Osteoblast (primary cell): Measurements from ENCODE around the gene COL4A2. TPM values are rescaled to one million over a fixed set of nuclear protein-coding genes. Genes with fewer than 3 reads are reported as not detected.

Experiments used
- DNase-seq: peaks from one replicate; pipeline ENCODE4 v3.0.0; 2011; ENCODE audit warnings: low spot score, mixed read lengths; ENCODE audit not compliant: insufficient read length; ENCODE audit errors: missing footprints
- H2AFZ ChIP-seq: 2 replicates; pipeline ENCODE4 v1.6.0; 2011; ENCODE audit warnings: mild to moderate bottlenecking, low read length
- H3K27ac ChIP-seq: 2 replicates; pipeline ENCODE4 v1.5.1; 2011; ENCODE audit warnings: mild to moderate bottlenecking, low read depth, low read length, moderate library complexity
- H3K27me3 ChIP-seq: 2 replicates; pipeline ENCODE4 v1.6.0; 2012; ENCODE audit warnings: mild to moderate bottlenecking, control low read depth, inconsistent platforms, low read length, moderate library complexity; ENCODE audit not compliant: insufficient read depth
- H3K36me3 ChIP-seq: 2 replicates; pipeline ENCODE4 v1.5.1; 2011; ENCODE audit warnings: mild to moderate bottlenecking, low read length, control low read depth, moderate library complexity; ENCODE audit not compliant: insufficient read depth
- H3K4me1 ChIP-seq: 2 replicates; pipeline ENCODE4 v1.5.1; 2011; ENCODE audit warnings: mild to moderate bottlenecking, low read length, control low read depth, moderate library complexity; ENCODE audit not compliant: insufficient read depth
- H3K4me2 ChIP-seq: 2 replicates; pipeline ENCODE4 v1.6.0; 2011; ENCODE audit warnings: mild to moderate bottlenecking, low read length; ENCODE audit not compliant: insufficient read depth
- H3K4me3 ChIP-seq: fragments of 200-600 bp; sonication (generic); 3 replicates; pipeline ENCODE4 v1.5.1; 2012; ENCODE audit warnings: mild to moderate bottlenecking, low read length, inconsistent platforms; ENCODE audit not compliant: insufficient read depth
- H3K79me2 ChIP-seq: 2 replicates; pipeline ENCODE4 v1.6.0; 2012; ENCODE audit warnings: mild to moderate bottlenecking, low read length, control low read depth, inconsistent platforms; ENCODE audit not compliant: insufficient read depth
- H3K9me3 ChIP-seq: 2 replicates; pipeline ENCODE4 v1.5.1; 2011; ENCODE audit warnings: low read depth, low read length, control low read depth
- H4K20me1 ChIP-seq: 2 replicates; pipeline ENCODE4 v1.6.0; 2012; ENCODE audit warnings: mild to moderate bottlenecking, low read length, control low read depth; ENCODE audit not compliant: insufficient read depth
- total RNA-seq: library from RNA; depleted of rRNA; stranded (reverse); fragments of >200 nt; gene quantifications from 2 replicates; pipeline ENCODE4 v1.2.3, GENCODE V29; 2012
- TF ChIP-seq, protein P1 (sequence below): IDR thresholded peaks from 2 replicates; pipeline ENCODE4 v1.5.1; 2011; ENCODE audit warnings: mild to moderate bottlenecking, low read depth, low read length, moderate library complexity; ENCODE audit errors: extremely low read depth

Gene COL4A2
- total RNA-seq, 1 donor = 267 TPM

DNA sequence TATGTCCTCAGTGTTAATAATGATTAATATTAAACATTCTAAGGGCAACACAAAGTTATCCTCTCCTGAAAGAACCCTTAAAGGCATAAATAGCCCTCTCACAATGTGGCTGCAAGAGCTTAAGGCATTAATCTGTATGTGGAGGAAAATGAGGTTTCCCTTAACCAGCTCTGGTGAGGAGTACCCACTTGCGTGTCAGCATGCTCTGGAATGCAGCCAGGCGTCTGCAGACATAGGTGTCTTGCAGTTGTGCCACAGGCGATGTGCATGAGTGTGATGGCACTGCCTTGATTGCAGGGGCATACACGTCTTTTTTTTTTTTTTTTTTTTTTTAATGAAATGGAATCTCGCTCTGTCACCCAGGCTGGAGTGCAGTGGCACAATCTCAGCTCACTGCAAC, 162.5 kb downstream of the COL4A2 start:
- Histone ChIP-seq H4K20me1 (no peaks in the 10 kb centered on the region), H3K4me1 (peaks cover 6% of the 10 kb centered on the region), H2AFZ (no peak overlapping the region), H3K9me3 (no peaks in the 10 kb centered on the region), H3K27ac (no peak overlapping the region), H3K79me2 (no peaks in the 10 kb centered on the region), H3K4me3 (no peak overlapping the region), H3K27me3 (no peaks in the 10 kb centered on the region), H3K4me2 (no peak overlapping the region), H3K36me3 (peaks cover 90% of the 10 kb centered on the region)
- TF ChIP-seq, protein P1, sequence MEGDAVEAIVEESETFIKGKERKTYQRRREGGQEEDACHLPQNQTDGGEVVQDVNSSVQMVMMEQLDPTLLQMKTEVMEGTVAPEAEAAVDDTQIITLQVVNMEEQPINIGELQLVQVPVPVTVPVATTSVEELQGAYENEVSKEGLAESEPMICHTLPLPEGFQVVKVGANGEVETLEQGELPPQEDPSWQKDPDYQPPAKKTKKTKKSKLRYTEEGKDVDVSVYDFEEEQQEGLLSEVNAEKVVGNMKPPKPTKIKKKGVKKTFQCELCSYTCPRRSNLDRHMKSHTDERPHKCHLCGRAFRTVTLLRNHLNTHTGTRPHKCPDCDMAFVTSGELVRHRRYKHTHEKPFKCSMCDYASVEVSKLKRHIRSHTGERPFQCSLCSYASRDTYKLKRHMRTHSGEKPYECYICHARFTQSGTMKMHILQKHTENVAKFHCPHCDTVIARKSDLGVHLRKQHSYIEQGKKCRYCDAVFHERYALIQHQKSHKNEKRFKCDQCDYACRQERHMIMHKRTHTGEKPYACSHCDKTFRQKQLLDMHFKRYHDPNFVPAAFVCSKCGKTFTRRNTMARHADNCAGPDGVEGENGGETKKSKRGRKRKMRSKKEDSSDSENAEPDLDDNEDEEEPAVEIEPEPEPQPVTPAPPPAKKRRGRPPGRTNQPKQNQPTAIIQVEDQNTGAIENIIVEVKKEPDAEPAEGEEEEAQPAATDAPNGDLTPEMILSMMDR = no peak
- DNase-seq = no peak

DNA sequence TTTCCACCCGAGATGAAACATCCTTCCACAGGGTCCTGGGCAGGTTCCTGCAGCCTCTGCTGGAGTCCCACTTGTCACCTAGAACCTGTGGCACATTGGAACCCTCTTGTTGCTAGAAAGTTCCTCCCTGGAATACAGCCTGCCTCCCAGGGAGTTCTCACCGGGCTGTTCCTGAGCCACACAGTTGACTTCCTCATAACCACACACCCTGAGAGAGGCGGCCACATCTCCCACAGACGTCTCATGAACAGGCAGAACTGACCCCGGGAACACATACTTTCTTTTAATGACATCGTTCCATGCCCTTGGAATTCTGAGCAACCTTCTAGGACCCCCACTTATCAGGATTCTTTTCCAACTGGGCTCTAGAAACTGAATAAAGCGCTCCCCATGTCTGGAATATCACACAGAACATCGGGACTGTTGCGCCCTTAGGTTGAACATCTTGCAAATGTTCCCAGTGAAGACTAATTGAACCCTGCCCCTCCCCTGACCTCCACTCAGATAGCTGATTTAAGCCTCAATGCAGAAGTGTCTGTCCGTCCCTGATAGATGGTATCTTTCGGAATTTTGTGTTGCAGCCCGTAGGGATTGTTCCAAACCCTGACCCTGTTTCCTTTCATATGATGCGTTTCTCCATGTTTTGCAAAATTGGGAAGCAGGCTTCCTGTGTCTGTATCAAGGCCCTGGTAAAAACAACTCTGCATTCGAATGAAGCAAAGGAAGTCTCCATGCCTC, 163.4 kb downstream of the COL4A2 start:
- no peaks in the 10 kb centered on the region for H3K79me2 ChIP-seq
- H3K27me3 ChIP-seq = no peaks in the 10 kb centered on the region
- H3K4me3 ChIP-seq = no peak overlapping the region
- TF ChIP-seq, protein P1 = no peak
- peaks cover 6% of the 10 kb centered on the region for H3K4me1 ChIP-seq
- H2AFZ ChIP-seq = no peak overlapping the region
- H3K9me3 ChIP-seq = no peaks in the 10 kb centered on the region
- no peak overlapping the region for H3K27ac ChIP-seq
- no peak overlapping the region for H3K4me2 ChIP-seq
- H3K36me3 ChIP-seq = peaks cover 92% of the 10 kb centered on the region
- no peak for DNase-seq
- H4K20me1 ChIP-seq = peaks cover 5% of the 10 kb centered on the region

DNA sequence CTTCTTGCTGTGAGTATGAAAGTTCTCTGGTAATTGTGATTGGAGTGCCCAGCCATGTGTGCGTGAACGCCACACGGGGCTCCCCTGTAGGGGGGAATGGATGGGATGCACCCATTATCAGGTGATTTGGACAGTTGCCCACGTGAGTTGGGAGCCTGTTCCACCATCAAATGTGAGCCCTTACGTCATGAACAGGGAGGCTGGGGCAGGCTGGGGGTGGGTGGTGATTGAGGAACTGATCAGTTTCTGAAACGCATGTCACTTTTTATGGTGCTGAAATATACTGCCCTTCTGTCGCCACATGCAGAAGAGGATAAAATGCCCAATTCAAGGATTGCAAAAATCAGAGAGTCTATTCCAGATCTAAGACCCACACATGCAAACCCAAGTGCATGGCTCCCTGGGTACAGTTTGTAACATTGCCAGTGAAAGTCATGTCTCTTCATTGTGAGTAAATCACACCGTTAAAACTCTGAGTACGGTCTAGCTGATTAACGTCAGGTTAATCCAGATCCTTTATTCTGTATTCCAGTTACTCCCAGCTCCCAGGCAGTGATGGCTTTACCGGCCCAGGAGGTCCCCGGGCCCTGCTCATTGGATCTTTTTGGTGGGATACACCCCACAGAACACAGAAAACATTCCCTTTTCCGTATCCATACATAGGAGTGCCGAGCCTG, 164.2 kb downstream of the COL4A2 start:
- Histone ChIP-seq H3K4me1 (peaks cover 6% of the 10 kb centered on the region), H3K9me3 (no peaks in the 10 kb centered on the region), H3K4me3 (no peak overlapping the region), H4K20me1 (peaks cover 5% of the 10 kb centered on the region), H3K4me2 (no peak overlapping the region), H3K79me2 (no peaks in the 10 kb centered on the region), H3K36me3 (peaks cover 92% of the 10 kb centered on the region), H3K27ac (no peak overlapping the region), H2AFZ (no peak overlapping the region), H3K27me3 (no peaks in the 10 kb centered on the region)
- TF ChIP-seq, protein P1 = no peak
- no peak for DNase-seq

DNA sequence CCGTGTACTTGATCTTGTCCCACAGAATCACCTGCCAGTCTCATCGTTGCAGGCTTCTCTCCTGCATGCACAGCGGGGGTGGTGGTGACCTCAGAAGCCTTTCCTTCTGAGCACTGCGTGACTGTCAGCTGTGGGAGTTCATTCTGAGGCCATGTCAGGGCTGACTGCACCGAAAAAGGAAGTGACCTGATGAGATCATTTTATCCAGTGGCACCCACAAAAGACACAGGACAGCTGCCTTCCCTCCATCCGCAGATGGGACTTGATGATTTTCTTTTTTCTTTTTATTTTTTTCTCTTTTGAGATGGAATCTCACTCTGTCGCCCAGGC, 164.7 kb downstream of the COL4A2 start:
- no peak overlapping the region for H3K4me2 ChIP-seq
- DNase-seq = no peak
- H3K79me2 ChIP-seq = no peaks in the 10 kb centered on the region
- no peak overlapping the region for H2AFZ ChIP-seq
- TF ChIP-seq, protein P1 = no peak
- no peak overlapping the region for H3K27ac ChIP-seq
- no peaks in the 10 kb centered on the region for H3K27me3 ChIP-seq
- H3K36me3 ChIP-seq = peaks cover 91% of the 10 kb centered on the region
- H4K20me1 ChIP-seq = peaks cover 5% of the 10 kb centered on the region
- H3K4me1 ChIP-seq = peaks cover 6% of the 10 kb centered on the region
- H3K9me3 ChIP-seq = no peaks in the 10 kb centered on the region
- no peak overlapping the region for H3K4me3 ChIP-seq
